GF-D8 (cell line): ENCODE measurements around the gene AMFR.
A peak's percentile ranks its signal among the peaks of the same experiment; 100 is the strongest.

Source experiments
- DNase-seq: peaks from one replicate; lab custom pipeline; 2025; lab: John Stamatoyannopoulos, UW

AMFR gene

DNA sequence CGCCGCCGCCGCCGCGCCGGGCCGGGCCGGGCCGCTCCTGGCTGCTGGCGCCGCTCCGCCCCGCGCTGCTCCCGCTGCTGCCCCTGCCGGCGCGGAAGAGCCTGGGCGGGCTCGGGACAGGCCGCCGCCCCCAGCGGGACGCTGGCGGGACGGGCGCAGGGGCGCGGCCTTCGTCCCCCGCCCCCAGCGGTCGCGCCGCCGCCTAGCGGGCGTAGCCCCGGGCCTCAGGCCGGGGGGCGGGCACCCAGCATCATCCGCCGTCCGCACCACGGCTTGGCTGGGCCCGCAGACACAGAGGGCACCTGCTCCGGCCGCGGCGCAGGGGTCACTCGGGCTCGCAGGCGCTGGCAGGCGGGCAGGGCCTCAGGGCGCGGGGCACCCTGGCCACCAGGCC, at the start of gene AMFR:
Gene AMFR, minus strand, starts transcription at position 107 of the 394 bp plus-strand sequence. CDS start 218 bp downstream, outside the sequence.
- peak; percentile 27 for DNase-seq

DNA sequence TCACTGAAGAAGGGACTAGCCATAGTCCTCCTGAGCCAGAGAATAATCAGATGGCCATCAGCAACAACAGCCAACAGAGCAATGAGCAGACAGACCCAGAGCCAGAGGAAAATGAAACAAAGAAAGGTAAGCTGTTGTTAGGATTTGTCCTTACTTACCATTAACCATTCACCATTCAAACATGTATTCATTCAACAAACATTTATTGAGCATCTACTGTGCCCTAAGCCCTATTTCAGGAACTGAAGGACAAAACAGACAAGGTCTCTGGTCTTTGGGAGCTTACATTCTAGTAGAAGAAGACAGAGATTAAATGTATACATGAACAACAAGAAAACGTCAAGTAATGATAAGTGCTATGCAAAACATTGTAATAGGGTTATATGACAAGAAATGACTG, 45.3 kb upstream of the AMFR start:
- DNase-seq, result no peak

DNA sequence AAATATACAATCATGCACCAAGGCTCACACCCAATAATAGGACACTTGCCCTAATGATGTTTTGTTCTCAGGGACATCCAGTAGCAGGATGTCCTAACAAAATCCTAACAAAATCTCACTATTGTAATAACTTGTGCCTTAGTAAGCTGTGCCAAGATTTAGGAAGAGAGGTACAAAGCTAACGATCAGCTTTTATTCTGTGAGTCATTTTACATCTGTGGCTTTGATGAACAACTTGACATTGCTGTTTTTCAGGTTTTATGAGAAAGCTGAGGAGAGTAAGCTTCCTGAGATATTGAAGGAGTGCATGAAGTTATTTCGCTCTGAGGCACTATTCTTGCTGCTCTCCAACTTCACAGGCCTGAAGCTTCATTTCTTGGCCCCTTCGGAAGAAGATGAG, 44.9 kb upstream of the AMFR start:
- DNase-seq, result no peak

DNA sequence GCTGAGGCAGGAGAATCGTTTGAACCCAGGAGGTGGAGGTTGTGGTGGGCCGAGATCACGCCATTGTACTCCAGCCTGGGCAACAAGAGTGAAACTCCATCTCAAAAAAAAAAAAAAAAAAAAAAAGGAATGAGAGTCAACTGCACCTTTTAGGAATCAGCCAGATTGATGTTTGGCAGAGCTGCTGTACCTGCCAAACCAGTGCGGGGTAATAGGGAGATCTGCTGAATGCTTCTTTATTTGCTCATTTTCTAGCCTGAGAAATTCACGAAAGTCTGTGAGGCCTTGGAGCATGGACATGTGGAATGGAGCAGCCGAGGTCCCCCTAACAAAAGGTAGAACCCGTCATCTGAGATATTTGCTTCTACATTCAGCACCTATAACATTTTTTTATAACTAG, 44.4 kb upstream of the AMFR start:
- DNase-seq, result no peak

DNA sequence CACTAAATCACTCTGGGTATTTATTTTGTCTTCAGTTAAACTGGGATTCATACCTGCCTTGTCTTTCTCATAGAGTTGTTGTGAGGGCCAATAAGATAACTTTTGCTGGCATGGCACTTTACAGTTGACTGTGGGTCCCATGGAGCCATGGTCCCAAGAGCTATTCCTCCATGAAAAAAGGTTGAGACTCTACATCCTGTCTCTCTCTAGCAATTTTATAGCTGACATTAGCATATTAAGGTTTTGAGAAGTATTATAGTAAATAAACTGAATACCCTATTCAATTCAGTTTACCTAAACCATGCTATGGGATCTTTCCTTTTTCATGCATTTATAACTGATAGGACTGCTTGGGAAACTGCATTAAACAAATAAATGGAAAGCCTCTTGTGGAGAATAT, 43.5 kb upstream of the AMFR start:
- no peak for DNase-seq

DNA sequence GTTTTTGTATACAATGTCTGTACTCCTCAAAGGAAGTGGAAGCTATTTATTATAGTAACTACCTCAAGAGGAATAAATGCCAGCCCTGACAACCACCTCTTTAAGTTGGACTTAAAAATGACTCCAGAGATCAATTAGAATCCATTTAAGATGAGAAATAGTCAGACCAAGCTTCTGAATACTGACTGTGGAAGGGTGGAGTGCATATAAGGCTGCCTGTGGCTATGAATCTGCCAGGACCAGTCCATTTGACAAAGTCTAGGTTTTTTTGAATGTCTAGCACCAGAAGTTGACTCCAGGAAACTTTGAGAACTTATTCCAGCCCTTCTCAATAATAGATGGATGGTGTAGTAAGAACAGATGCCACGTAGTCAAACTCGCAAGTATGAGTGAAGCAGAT, 41.0 kb upstream of the AMFR start:
- no peak for DNase-seq

GRCh38 chr16:56463153-56463552, 37.8 kb upstream of the AMFR start:
- no peak for DNase-seq

DNA sequence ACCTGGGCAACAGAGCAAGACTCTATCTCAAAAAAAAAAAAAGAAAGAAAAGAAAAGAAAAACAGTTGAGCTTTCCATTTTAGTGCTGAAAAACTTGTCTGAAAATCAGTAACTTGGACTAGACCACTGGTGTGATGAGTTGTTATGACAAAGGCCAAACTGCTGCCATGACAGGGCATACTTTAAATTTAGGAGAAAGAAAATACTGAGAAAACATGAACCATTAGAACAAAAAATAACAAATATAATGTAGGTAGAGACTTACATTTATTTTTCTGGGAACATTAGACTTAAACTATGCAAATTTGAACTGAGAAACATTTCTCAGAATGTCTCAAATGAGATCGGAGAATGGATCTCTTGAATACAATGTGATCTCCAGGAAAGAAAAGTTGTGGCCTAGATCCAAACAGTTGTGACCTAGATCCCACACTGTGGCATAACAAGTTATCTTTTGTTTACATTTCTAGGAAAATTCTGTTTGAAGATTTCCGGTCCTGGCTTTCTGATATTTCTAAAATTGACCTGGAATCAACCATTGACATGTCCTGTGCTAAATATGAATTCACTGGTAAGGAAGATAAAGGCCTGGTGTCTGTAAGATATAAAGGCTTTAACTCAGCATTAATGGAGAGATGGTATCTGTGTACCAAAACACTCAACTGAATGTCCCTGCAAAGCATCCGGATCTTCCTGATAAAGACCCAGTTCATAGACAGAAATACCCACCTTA, 36.9 kb upstream of the AMFR start:
- no peak for DNase-seq

- no peak for DNase-seq
Measured at GRCh38 chr16:56460101-56460500, 34.8 kb upstream of the AMFR start.

- no peak for DNase-seq
Measured at GRCh38 chr16:56457927-56458470, 32.7 kb upstream of the AMFR start.

DNA sequence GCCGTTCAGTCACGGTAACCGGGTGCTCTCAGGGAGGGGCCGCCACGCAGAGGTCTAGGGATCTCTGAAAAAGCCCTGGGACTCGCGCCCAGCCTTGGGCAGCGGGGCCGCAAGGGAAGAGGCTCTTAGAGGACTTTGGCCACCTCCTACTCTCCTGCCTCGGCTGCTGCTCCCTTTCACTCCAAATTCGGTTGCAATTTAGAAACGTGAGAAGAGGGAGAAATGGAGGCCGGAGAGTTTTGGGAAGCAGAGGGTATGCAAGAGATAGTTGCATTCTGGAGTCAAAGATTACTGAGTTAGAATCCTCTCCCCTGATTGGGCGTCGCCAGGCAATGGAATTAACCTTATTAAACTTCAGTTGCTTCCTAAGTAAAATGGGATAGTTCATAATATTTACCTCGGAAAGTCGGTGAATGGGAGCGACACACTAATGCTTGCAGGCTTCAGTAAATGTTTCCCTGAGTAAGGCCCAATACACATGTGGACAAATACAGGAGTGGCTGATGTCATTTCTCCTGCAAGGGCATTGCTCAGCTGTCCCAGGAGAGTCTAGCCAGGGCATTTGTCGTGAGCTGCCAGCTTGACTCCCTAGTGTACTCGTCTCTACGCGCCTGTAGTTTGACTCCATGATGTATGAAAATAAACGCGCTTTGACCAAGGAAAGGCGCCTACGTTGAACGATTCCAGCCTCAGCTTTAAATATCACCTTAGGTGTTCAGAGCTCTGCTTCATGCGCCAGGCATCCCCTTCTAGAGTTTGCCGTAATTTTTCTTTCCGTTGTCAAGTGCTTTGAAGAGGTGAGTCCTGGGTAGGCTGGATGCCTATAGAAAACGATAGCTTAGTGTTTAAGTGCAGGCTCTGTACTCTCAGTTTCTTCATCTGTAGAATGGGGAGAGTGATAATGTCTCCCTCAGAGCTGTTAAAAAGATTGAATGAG, 26.7 kb upstream of the AMFR start:
- peak; percentile 3 for DNase-seq

DNA sequence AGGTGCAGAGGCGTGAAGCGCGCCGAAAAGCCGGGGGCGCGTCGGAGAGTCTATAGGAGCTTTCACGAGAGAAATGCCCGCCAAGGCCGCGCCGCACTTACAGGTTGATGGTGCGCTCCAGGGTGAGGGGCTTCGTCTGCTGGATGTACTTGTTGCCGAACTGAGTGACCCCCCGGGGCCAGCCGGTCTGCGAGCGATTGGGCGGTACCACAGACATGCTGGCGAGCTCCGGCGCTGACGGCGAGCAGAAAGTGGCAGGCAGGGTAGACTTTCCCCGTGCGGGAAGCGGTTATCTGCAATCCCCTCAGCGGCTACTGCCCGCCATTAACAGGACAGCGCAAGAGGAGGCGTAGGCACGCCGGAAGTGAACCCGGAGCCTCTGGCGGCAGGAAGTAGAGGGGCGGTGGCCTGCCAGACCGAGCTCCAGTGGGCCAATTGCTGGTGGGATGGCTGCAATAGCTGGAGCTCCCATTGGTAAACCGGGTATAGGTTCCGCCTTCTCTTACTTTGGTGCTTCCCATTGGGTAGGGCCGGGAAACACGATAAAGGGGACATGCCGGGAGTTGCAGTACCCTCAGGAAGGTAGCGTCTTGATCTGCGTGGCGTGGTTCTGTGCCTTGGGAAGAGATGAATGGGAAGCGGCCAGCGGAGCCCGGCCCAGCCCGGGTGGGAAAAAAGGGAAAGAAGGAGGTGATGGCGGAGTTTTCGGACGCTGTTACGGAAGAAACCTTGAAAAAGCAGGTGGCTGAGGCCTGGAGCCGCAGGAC, 25.8 kb upstream of the AMFR start, which contains the start of the genes NUDT21 and OGFOD1:
Gene NUDT21, minus strand, starts transcription at position 347 of the 767 bp plus-strand sequence. Its CDS starts 130 bp downstream, at position 217.
Gene OGFOD1, plus strand, starts transcription at position 569 of the 767 bp plus-strand sequence. Its CDS starts 59 bp downstream, at position 628.
- peak; percentile 96 for DNase-seq

DNA sequence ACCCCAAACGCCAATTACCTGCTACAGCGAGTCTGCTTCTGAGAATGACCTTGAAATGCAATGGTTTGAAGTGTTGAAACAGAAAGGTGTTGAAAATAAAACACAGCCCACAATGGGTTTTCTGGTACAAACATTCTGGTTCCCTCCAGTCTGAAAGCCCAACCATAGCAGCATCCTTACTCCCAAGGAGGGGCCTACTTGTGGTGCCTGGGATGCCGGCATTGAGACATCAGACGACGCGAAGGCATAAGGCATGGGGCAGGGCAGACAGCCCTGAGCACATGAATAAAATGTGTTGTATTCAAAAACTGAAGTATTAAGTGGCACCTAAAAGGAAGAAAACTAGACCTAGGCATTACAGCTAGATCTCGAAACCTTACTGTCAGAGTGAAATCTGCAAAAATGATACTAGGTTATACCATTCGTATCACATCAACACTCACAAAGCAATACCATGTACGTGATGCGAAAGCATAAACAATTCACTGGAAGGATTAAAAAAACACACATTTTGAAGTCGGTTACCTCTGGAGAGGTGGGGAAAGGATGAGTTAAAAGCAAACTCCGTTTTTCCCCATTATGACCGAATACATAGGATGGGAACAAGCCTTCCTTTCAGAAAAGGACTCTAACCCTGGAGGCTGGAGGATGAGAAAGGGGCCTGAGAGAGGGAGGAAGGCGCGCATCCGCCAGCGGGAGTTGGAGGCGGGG, 25.1 kb upstream of the AMFR start:
- DNase-seq, result no peak

GRCh38 chr16:56448005-56448404, 22.7 kb upstream of the AMFR start:
- no peak for DNase-seq

DNA sequence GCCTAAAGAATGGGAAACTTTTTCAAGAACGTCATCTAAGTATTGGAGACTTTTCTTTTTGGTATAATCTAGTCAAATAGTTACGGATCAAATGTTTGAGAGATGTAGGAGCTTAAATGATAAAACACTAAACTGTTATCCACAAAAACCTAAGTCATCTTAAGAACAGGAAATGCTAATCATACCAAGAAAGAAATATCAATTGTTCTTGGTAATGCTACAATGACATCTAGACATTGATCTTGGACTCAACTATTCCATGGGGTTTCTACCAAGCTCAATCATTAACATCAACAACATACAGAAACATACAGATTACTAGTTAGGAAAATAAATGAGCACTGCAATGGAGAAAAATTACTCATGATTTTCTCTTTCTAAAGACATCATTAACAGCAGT, 21.9 kb upstream of the AMFR start:
- DNase-seq, result no peak

- no peak for DNase-seq
Measured at GRCh38 chr16:56438038-56438437, 12.7 kb upstream of the AMFR start.

- no peak for DNase-seq
Measured at GRCh38 chr16:56436258-56436657, 10.9 kb upstream of the AMFR start.

DNA sequence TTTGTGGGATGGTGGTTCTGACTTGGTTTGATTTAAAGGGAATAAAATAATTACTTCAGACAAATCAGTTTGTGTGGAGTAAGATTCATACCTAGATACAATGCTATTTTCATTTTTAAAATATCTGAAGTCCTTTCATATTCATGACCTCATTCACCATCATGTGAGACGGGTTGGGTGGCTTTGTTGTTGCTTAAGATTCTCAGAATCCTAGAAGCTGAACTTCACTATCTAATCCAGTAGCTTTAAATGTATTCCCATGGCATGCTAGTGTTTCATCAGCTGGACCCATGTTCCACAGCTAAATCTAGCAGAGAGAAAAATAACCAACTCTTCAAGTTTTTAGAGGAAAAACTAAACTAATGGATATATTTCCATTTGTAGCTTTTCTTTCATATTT, 2.7 kb upstream of the AMFR start:
- no peak for DNase-seq

GRCh38 chr16:56426585-56426984, 1.2 kb upstream of the AMFR start:
- no peak for DNase-seq

- no peak for DNase-seq
Measured at GRCh38 chr16:56424791-56425438, 430 bp downstream of the AMFR start.

DNA sequence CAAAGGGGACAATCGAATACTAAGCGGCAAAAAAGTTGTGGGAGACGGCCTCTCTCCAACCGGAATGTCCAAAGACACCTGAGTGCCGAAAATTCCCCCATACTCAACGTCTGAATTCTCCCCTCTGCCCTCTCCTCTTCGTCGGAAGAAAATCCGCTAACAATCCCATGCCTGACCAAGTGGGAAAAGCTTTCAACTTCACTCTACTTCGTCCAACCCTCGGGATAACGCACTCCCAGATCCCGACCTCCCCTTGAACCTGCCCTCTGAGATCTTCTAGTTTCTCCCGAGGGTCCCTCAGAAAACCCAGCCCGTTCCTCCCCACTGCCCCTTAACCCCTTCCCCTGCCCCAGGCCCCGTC, 961 bp downstream of the AMFR start:
- no peak for DNase-seq
